Measurements from ENCODE around the gene SIK2. TPM values are rescaled to one million over a fixed set of nuclear protein-coding genes. Genes with fewer than 3 reads are reported as not detected.

Gene SIK2
- total RNA-seq, 3 donors from 2014 or later (not counting 1 experiment from before 2014, with no cell fraction given): 7.1 to 14.3 (median 8.4) TPM

DNA sequence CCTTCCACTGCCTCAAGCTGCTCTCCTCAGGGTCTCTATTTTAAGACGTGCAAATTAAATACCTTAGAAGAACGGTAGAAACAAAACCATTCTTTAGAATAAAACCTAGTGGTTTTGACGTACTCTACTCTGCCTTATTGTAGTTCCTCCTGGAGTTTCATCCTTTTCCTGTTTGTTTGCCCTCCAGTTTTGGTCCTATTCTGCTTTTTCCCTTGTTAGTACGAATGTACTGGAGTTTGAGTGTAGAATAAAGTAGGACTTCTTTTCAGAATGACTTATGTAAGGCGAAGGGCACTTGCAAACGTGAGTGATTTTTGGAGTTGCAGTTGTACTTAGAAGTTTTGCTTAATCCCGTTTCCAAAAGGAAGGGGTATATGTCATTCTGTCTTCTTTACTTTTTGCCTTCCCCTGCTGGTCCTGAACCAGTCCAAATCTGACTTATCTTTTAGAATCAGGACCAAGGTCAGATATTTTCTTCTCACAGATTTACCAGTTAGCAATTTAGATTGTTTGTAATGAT, 1.4 kb downstream of the SIK2 start:
- TF ChIP-seq CTCF (IDR thresholded peaks at IDR 0.05): no peak
- Mint-ChIP-seq H3K4me1 (peaks cover 24% of the 10 kb centered on the region in 2 donors), H3K36me3 (no peaks in the 10 kb centered on the region), H3K27ac (peak overlapping the region; percentile 93 to 97), H3K4me3 (peak overlapping the region; percentile 97), H3K27me3 (ENCODE audit: low read depth in 2 of 2) (no peaks in the 10 kb centered on the region), H3K9me3 (no peaks in the 10 kb centered on the region)
- Histone ChIP-seq H3K9me3 (ENCODE audit: control insufficient read depth, insufficient read depth, low read length) (no peaks in the 10 kb centered on the region), H3K36me3 (ENCODE audit: control insufficient read depth, insufficient read depth, low read length) (no peaks in the 10 kb centered on the region), H3K4me3 (ENCODE audit: low read length) (peak overlapping the region; percentile 96), H3K27me3 (ENCODE audit: control insufficient read depth, insufficient read depth, low read length) (no peaks in the 10 kb centered on the region), H3K4me1 (ENCODE audit: control insufficient read depth, insufficient read depth, low read length) (peaks cover 16% of the 10 kb centered on the region), H3K27ac (ENCODE audit: low read length) (peak overlapping the region; percentile 97)
- ATAC-seq (no peak), DNase-seq (no peak)
- WGBS (ENCODE audit: insufficient coverage): 21% methylated on average over 7 of the region's 7 CpGs
- intact Hi-C loops (cut with micrococcal nuclease): loop anchor here (2.0 kb wide), 1 partner anchor 163 kb away; the partner anchor contains the start of gene PPP2R1B

- WGBS (ENCODE audit: insufficient coverage): 24% methylated on average over 7 of the region's 9 CpGs
- Mint-ChIP-seq H3K4me3 (peak overlapping the region; percentile 2), H3K4me1 (peaks cover 24% of the 10 kb centered on the region in 2 donors), H3K27ac (peak overlapping the region; percentile 93 to 97), H3K36me3 (no peaks in the 10 kb centered on the region), H3K27me3 (ENCODE audit: low read depth in 2 of 2) (no peaks in the 10 kb centered on the region), H3K9me3 (no peaks in the 10 kb centered on the region)
- Histone ChIP-seq H3K4me3 (ENCODE audit: low read length) (no peak overlapping the region), H3K27me3 (ENCODE audit: control insufficient read depth, insufficient read depth, low read length) (no peaks in the 10 kb centered on the region), H3K4me1 (ENCODE audit: control insufficient read depth, insufficient read depth, low read length) (peaks cover 16% of the 10 kb centered on the region), H3K9me3 (ENCODE audit: control insufficient read depth, insufficient read depth, low read length) (no peaks in the 10 kb centered on the region), H3K36me3 (ENCODE audit: control insufficient read depth, insufficient read depth, low read length) (no peaks in the 10 kb centered on the region), H3K27ac (ENCODE audit: low read length) (no peak overlapping the region)
- intact Hi-C loops (cut with micrococcal nuclease): no loop called here
- peak in 1 of 2 donors; percentile 61 for DNase-seq
- ATAC-seq: no peak
- peak; percentile 63 for TF ChIP-seq CTCF (IDR thresholded peaks at IDR 0.05)
Observed at GRCh38 chr11:111604392-111605009, 2.3 kb downstream of the SIK2 start.

- DNase-seq (no peak), ATAC-seq (no peak)
- Mint-ChIP-seq H3K36me3 (no peaks in the 10 kb centered on the region), H3K9me3 (no peaks in the 10 kb centered on the region), H3K27me3 (ENCODE audit: low read depth in 2 of 2) (no peaks in the 10 kb centered on the region), H3K4me1 (peaks cover 24% of the 10 kb centered on the region in 2 donors), H3K27ac (no peak overlapping the region), H3K4me3 (no peak overlapping the region)
- no peaks in the 10 kb centered on the region for H3K27me3 ChIP-seq (ENCODE audit: control insufficient read depth, insufficient read depth, low read length)
- H3K27ac ChIP-seq (ENCODE audit: low read length): no peak overlapping the region
- TF ChIP-seq CTCF (IDR thresholded peaks at IDR 0.05): no peak
- H3K4me1 ChIP-seq (ENCODE audit: control insufficient read depth, insufficient read depth, low read length): peaks cover 16% of the 10 kb centered on the region
- intact Hi-C loops (cut with micrococcal nuclease): no loop called here
- H3K36me3 ChIP-seq (ENCODE audit: control insufficient read depth, insufficient read depth, low read length): no peaks in the 10 kb centered on the region
- no peaks in the 10 kb centered on the region for H3K9me3 ChIP-seq (ENCODE audit: control insufficient read depth, insufficient read depth, low read length)
- H3K4me3 ChIP-seq (ENCODE audit: low read length): no peak overlapping the region
- 95% methylated on average over 2 of the region's 4 CpGs for WGBS (ENCODE audit: insufficient coverage)
Observed at GRCh38 chr11:111605681-111606080, 3.4 kb downstream of the SIK2 start.

- ATAC-seq: no peak
- Mint-ChIP-seq H3K9me3 (no peaks in the 10 kb centered on the region), H3K27ac (no peak overlapping the region), H3K4me3 (no peak overlapping the region), H3K27me3 (ENCODE audit: low read depth in 2 of 2) (no peaks in the 10 kb centered on the region), H3K36me3 (no peaks in the 10 kb centered on the region), H3K4me1 (peaks cover 18% of the 10 kb centered on the region in 2 donors)
- H3K9me3 ChIP-seq (ENCODE audit: control insufficient read depth, insufficient read depth, low read length): no peaks in the 10 kb centered on the region
- TF ChIP-seq CTCF (IDR thresholded peaks at IDR 0.05): no peak
- no peak for DNase-seq
- H3K4me1 ChIP-seq (ENCODE audit: control insufficient read depth, insufficient read depth, low read length): peaks cover 9% of the 10 kb centered on the region
- no peak overlapping the region for H3K4me3 ChIP-seq (ENCODE audit: low read length)
- no peaks in the 10 kb centered on the region for H3K27me3 ChIP-seq (ENCODE audit: control insufficient read depth, insufficient read depth, low read length)
- intact Hi-C loops (cut with micrococcal nuclease): no loop called here
- no peak overlapping the region for H3K27ac ChIP-seq (ENCODE audit: low read length)
- no peaks in the 10 kb centered on the region for H3K36me3 ChIP-seq (ENCODE audit: control insufficient read depth, insufficient read depth, low read length)
Observed at GRCh38 chr11:111606986-111607385, 4.7 kb downstream of the SIK2 start.

Measured in natural killer cell (primary cell).